Embryonic facial prominence (tissue), 1 donor: ENCODE results near the gene ACKR1.

Experiments used
- DNase-seq: peaks from one replicate; pipeline ENCODE4 v3.0.0-alpha.2; 2016; ENCODE audit errors: extremely low spot score

The ACKR1 gene

GRCh38 chr1:159204161-159205141, at the start of gene ACKR1:
ACKR1 (plus strand) TSS chr1:159204875; CDS start chr1:159204960, 85 bp downstream.
- no peak for DNase-seq

GRCh38 chr1:159161001-159161718, 43.5 kb upstream of the ACKR1 start:
- peak; percentile 58 for DNase-seq

- no peak for DNase-seq
These were observed 43.0 kb upstream of the ACKR1 start for GRCh38 chr1:159161719-159162026.

- DNase-seq = no peak
These were observed 42.0 kb upstream of the ACKR1 start for GRCh38 chr1:159162516-159163265.

- no peak for DNase-seq
These were observed 41.0 kb upstream of the ACKR1 start for GRCh38 chr1:159163614-159164228.

- DNase-seq = no peak
These were observed 36.6 kb upstream of the ACKR1 start for GRCh38 chr1:159168043-159168442.

GRCh38 chr1:159170639-159171038, 34.0 kb upstream of the ACKR1 start:
- no peak for DNase-seq

GRCh38 chr1:159171254-159171687, 33.4 kb upstream of the ACKR1 start, which contains the start of gene CADM3:
CADM3 (plus strand) TSS chr1:159171615; CDS start chr1:159171766, 151 bp downstream.
- no peak for DNase-seq

- DNase-seq = no peak
These were observed 32.8 kb upstream of the ACKR1 start for GRCh38 chr1:159171688-159172501.

GRCh38 chr1:159172614-159173291, 31.9 kb upstream of the ACKR1 start:
- no peak for DNase-seq

- DNase-seq = no peak
These were observed 31.4 kb upstream of the ACKR1 start for GRCh38 chr1:159173320-159173719.

- no peak for DNase-seq
These were observed 29.1 kb upstream of the ACKR1 start for GRCh38 chr1:159175571-159175970.

- peak; percentile 81 for DNase-seq
These were observed 27.3 kb upstream of the ACKR1 start for GRCh38 chr1:159177272-159177907.

GRCh38 chr1:159179906-159180305, 24.8 kb upstream of the ACKR1 start:
- DNase-seq = no peak

GRCh38 chr1:159180516-159180915, 24.2 kb upstream of the ACKR1 start:
- DNase-seq = no peak

- no peak for DNase-seq
These were observed 23.2 kb upstream of the ACKR1 start for GRCh38 chr1:159181328-159182024.

GRCh38 chr1:159184201-159184600, 20.5 kb upstream of the ACKR1 start:
- no peak for DNase-seq

- DNase-seq = no peak
These were observed 19.6 kb upstream of the ACKR1 start for GRCh38 chr1:159185121-159185520.

GRCh38 chr1:159187033-159187432, 17.6 kb upstream of the ACKR1 start:
- no peak for DNase-seq
